Endothelial cell of umbilical vein (primary cell): ENCODE results near the gene VAV3. TPM values are rescaled to one million over a fixed set of nuclear protein-coding genes. Genes with fewer than 3 reads are reported as not detected.

Experiments
- BruUV-seq: library from RNA; stranded (reverse); fragments of 400-500 nt; replicated peaks from 2 replicates; lab custom pipeline; 2021; lab: Mats Ljungman, UMichigan
- CTCF ChIA-PET: fragments of 300-600, 350-600 bp; sonication (Branson Sonifier 250); formaldehyde crosslinking; loops from one replicate; lab custom pipeline; 2021; ENCODE audit warnings: antibody characterized with exemption, inconsistent platforms; lab: Charles Lee
- POLR2A ChIA-PET: fragments of 300-600, 350-600 bp; sonication (Branson Sonifier 250); formaldehyde crosslinking; loops from one replicate; lab custom pipeline; 2021; ENCODE audit warnings: antibody characterized with exemption, inconsistent platforms; lab: Charles Lee
- DNase-seq: peaks from one replicate; pipeline ENCODE4 v3.0.0-alpha.2; 2011; ENCODE audit warnings: low read depth, low spot score
- FAIRE-seq: peaks from 2 replicates; lab custom pipeline; 2011; peaks lifted over from hg19 to GRCh38; lab: Jason Lieb, UNC
- H2AFZ ChIP-seq: 2 replicates; pipeline ENCODE4 v1.6.0; 2012; ENCODE audit warnings: low read depth, low read length, control low read depth, inconsistent platforms
- H3K27ac ChIP-seq: 2 replicates; pipeline ENCODE4 v1.5.1; 2011; ENCODE audit warnings: low read depth, mild to moderate bottlenecking, control low read depth, low read length, moderate library complexity; ENCODE audit not compliant: insufficient read depth
- H3K27me3 ChIP-seq, 2 experiments: 2 replicates each; pipeline versions ENCODE4 v1.6.0 to v1.6.1; 2011; ENCODE audit warnings: low read length in 2 of 2, mixed read lengths in 1 of 2; ENCODE audit not compliant: control insufficient read depth in 2 of 2, insufficient read depth in 2 of 2
- H3K36me3 ChIP-seq, 2 experiments: 2 replicates in 1 of 2; 3 replicates in 1 of 2; pipeline ENCODE4 v1.5.1; 2011; ENCODE audit warnings: low read length in 2 of 2, mild to moderate bottlenecking in 1 of 2, moderate library complexity in 1 of 2; ENCODE audit not compliant: control insufficient read depth in 2 of 2, insufficient read depth in 2 of 2; ENCODE audit errors: extremely low read depth in 1 of 2
- H3K4me1 ChIP-seq: 3 replicates; pipeline ENCODE4 v1.5.1; 2011; ENCODE audit warnings: mild to moderate bottlenecking, low read length; ENCODE audit not compliant: control insufficient read depth, insufficient read depth; ENCODE audit errors: extremely low read depth
- H3K4me2 ChIP-seq: 2 replicates; pipeline ENCODE4 v1.6.1; 2011; ENCODE audit warnings: low read length, control low read depth, mixed read lengths; ENCODE audit not compliant: insufficient read depth
- H3K4me3 ChIP-seq, 3 experiments: fragments of 200-600 bp in 1 of 3; sonication (generic), shearing (Covaris generic) in 1 of 3; replicated peaks in 1 of 3; 2 replicates each; pipeline ENCODE4 v1.5.1; 2011 to 2016; ENCODE audit warnings: control low read depth in 3 of 3, low read length in 3 of 3, mild to moderate bottlenecking in 2 of 3, inconsistent platforms in 1 of 3, low read depth in 1 of 3, moderate library complexity in 1 of 3; ENCODE audit not compliant: insufficient read depth in 1 of 3
- H3K79me2 ChIP-seq: 2 replicates; pipeline ENCODE4 v1.6.0; 2012; ENCODE audit warnings: low read length, inconsistent platforms; ENCODE audit not compliant: control insufficient read depth, insufficient read depth
- H3K9ac ChIP-seq: replicated peaks from 2 replicates; pipeline ENCODE3; 2011; ENCODE audit warnings: low read length, control low read depth; ENCODE audit not compliant: insufficient read depth; ENCODE audit errors: extremely low read depth
- H3K9me1 ChIP-seq: replicated peaks from 3 replicates; pipeline ENCODE4 v1.6.0; 2011; ENCODE audit warnings: mild to moderate bottlenecking, low read length; ENCODE audit not compliant: control insufficient read depth, insufficient read depth; ENCODE audit errors: extremely low read depth
- H3K9me3 ChIP-seq: replicated peaks from 2 replicates; pipeline ENCODE4 v1.5.1; 2012; ENCODE audit warnings: low read length, inconsistent platforms; ENCODE audit not compliant: control insufficient read depth, insufficient read depth
- H4K20me1 ChIP-seq: replicated peaks from 2 replicates; pipeline ENCODE3; 2011; ENCODE audit warnings: mild to moderate bottlenecking, low read length; ENCODE audit not compliant: control insufficient read depth, insufficient read depth; ENCODE audit errors: extremely low read depth
- CTCF ChIP-seq, 2 donors: IDR thresholded peaks; 1 replicate in 1 of 2; 2 replicates in 1 of 2; pipeline ENCODE4 v1.5.1; 2011; ENCODE audit warnings: low read length in 2 of 2, mild to moderate bottlenecking in 2 of 2, moderate library complexity in 2 of 2, control low read depth in 1 of 2, inconsistent platforms in 1 of 2, low read depth in 1 of 2; ENCODE audit not compliant: insufficient read depth in 1 of 2; ENCODE audit errors: extremely low read depth in 1 of 2
- EZH2 ChIP-seq: IDR thresholded peaks from 2 replicates; pipeline ENCODE4 v1.6.1; 2012; ENCODE audit warnings: borderline replicate concordance, low read depth, mild to moderate bottlenecking, moderate library complexity, low read length, inconsistent platforms; ENCODE audit not compliant: severe bottlenecking
- FOS ChIP-seq: IDR thresholded peaks from 2 replicates; pipeline ENCODE4 v1.6.1; 2011; ENCODE audit warnings: mild to moderate bottlenecking, low read length, moderate library complexity, borderline replicate concordance; ENCODE audit not compliant: insufficient read depth
- GATA2 ChIP-seq: IDR thresholded peaks from 2 replicates; pipeline ENCODE4 v1.7.0; 2011; ENCODE audit warnings: low read depth, mild to moderate bottlenecking, moderate library complexity, mixed read lengths, low read length; ENCODE audit not compliant: insufficient read length, insufficient read depth
- JUN ChIP-seq: IDR thresholded peaks from 2 replicates; pipeline ENCODE4 v1.6.1; 2011; ENCODE audit warnings: borderline replicate concordance, low read depth; ENCODE audit not compliant: insufficient read length, insufficient read depth
- MYC ChIP-seq: IDR thresholded peaks from one replicate; pipeline ENCODE4 v1.6.1; 2011; ENCODE audit warnings: mild to moderate bottlenecking, low read depth, low read length
- POLR2A ChIP-seq: IDR thresholded peaks from 2 replicates; pipeline ENCODE4 v1.6.1; 2012; ENCODE audit warnings: low read depth, mild to moderate bottlenecking, control low read depth, low read length
- POLR2AphosphoS5 ChIP-seq: IDR thresholded peaks from 2 replicates; pipeline ENCODE4 v1.6.1; 2012; ENCODE audit warnings: low read depth, mild to moderate bottlenecking, control low read depth, low read length, moderate library complexity; ENCODE audit not compliant: insufficient read depth
- dilution Hi-C: fragments of 300-500 bp; cut with MboI; formaldehyde crosslinking; loops from one replicate; pipeline ENCODE4 v1.15.0; 2019; ENCODE audit warnings: low sequenced_read_pairs; ENCODE audit not compliant: extremely low pct_ligation_motif_present
- intact Hi-C: fragments of 100-400 bp; cut with micrococcal nuclease; formaldehyde crosslinking; loops from one replicate; pipeline ENCODE4 v1.10.0; 2022
- polyA plus RNA-seq, 4 experiments: library from polyadenylated mRNA; depleted of rRNA in 3 of 4; stranded (reverse) in 3 of 4; unstranded in 1 of 4; fragments of >200 nt; gene quantifications; 2 replicates each; pipeline versions ENCODE4 v1.2.1 to v1.2.3, GENCODE V29; 2011 to 2012; ENCODE audit warnings: missing spikeins in 1 of 4
- total RNA-seq: library from RNA; stranded (reverse); gene quantifications from 2 replicates; pipeline ENCODE4 v1.2.3, GENCODE V29; 2021
- TF ChIP-seq, protein P1 (sequence below): IDR thresholded peaks from 2 replicates; pipeline ENCODE4 v1.6.1; 2011; ENCODE audit not compliant: insufficient read depth, insufficient read length

The VAV3 gene
- total and polyA plus RNA-seq, 2 donors (not counting 3 experiments of a cell fraction or from before 2014, with no cell fraction given): 0.18 to 1.5 TPM

DNA sequence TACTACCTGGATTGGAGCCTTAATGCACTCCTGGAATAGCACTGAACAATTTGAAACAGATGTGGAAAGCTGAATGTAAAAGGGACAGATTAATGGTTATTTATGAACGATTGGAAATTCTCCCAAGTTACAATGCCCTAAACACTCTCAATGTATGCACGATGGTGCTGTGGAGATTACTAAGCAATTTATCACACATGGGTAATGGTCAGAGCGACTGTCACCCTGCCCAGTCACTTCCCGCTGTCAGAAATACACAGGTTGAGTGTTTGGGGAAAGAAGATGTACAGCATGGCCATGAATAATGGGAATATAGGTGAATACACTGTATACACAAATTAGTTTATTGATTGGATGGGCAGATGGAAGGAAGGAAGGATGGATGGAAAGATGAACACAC, 342.4 kb downstream of the VAV3 start:
- POLR2A ChIA-PET: no interaction called here
- Histone ChIP-seq H3K4me2 (no peak overlapping the region), H3K9me3 (no peaks in the 10 kb centered on the region), H4K20me1 (no peaks in the 10 kb centered on the region), H3K27me3 (no peaks in the 10 kb centered on the region), H3K79me2 (no peaks in the 10 kb centered on the region), H3K4me3 (no peak overlapping the region), H3K4me1 (no peaks in the 10 kb centered on the region), H3K9ac (no peak overlapping the region), H3K27ac (no peak overlapping the region), H2AFZ (no peak overlapping the region), H3K36me3 (no peaks in the 10 kb centered on the region), H3K9me1 (no peaks in the 10 kb centered on the region)
- FAIRE-seq (no peak), DNase-seq (no peak)
- dilution Hi-C loops: no loop called here
- CTCF ChIA-PET: no interaction called here
- TF ChIP-seq POLR2A (no peak), POLR2AphosphoS5 (no peak), GATA2 (no peak), EZH2 (no peak), JUN (no peak), CTCF (IDR thresholded peaks at IDR 0.05; ENCODE audit: extremely low read depth in 1 of 2, insufficient read depth in 1 of 2, low read depth in 1 of 2, low read length in 2 of 2) (no peak), FOS (no peak), MYC (no peak)
- TF ChIP-seq, protein P1, sequence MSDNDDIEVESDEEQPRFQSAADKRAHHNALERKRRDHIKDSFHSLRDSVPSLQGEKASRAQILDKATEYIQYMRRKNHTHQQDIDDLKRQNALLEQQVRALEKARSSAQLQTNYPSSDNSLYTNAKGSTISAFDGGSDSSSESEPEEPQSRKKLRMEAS: no peak
- intact Hi-C loops: no loop called here
- no TSS peak for BruUV-seq
